Measurements from ENCODE around the gene RNU7-1.

DNA sequence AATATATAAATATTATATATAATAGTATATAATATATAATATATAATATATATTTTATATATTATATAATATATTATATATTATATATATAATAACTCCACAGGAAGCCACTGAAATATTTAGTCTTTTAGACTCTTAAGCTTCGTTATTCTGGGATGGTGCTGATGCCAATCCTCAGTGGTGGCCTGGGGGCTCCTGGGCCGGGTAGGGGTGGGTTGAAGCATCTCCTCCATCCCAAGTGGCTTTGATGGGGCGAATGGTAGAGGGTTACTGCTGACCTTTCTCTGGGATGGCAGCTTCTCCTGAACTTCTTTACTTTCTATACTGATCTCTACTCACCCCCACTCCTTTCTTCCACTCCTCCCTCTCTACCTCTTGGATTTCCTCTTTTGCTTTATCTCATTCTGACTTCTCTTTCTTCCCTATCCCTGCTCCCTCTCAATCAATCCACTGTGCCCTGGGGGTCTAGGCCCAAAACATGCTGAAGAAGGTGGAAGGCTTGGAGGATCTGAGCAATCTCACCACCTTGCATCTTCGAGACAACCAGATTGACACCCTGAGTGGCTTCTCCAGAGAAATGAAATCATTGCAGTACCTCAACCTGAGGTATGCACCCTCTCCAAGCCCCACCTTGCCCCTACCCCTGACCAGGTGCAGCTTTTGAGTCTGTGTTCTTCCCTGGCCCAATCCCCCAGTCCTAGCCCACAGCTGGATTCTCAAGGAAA lies 34.0 kb upstream of the RNU7-1 start:
- TF ChIP-seq CTCF (IDR thresholded peaks at IDR 0.05) (no peak), POLR2A (IDR thresholded peaks at IDR 0.05) (no peak)

All from Peyer's patch (tissue), 4 donors.